GM18502 (cell line): ENCODE data around the gene SMIM14.
"Not testable (repeated sequence)": the region's sequence is repeated elsewhere in the genome, so short reads cannot be mapped to it uniquely, and the experiment has no call there.

Experiments used
- ATAC-seq: cut with Tn5 transposase; IDR thresholded peaks from one replicate; pipeline ENCODE4 v1.9.1; 2021; ENCODE audit warnings: mild to moderate bottlenecking; ENCODE audit not compliant: unreplicated experiment, poor library complexity

The SMIM14 gene

DNA sequence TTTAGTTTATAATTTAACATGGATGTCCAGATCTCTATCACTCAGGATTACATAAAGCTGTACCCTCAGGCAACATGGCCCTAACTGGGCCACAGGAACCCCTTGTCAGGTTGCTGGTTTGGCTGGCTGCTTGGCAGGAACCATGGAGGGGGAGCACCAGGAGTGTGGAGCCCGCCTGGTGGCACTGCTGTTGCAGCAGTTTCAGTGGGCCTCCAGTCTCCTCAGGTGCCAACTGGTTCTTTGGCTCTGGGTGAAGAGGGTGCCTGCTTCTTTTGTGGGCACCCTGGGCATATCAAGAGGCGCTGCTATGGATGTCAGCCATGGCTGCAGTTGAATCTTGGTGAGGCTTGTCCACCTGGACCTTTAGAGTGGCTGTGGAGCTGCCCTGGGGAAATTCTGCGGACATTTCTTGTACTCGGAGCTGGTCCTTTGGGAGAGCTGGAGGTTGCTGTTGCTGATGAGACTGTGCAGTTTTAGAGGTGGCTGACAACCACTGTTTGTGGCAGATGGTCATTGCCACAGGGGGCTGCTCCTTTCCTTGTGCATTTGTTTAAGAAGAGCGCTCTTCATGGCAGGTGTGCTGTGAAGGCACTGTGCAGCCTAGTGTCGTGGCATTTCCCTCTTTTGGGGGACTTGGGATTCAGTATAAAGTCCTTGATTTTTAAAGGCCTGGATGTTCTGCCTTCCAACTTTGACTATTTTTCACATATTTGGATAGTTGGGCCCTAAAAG is 10.3 kb upstream of the SMIM14 start:
- ATAC-seq: no peak

DNA sequence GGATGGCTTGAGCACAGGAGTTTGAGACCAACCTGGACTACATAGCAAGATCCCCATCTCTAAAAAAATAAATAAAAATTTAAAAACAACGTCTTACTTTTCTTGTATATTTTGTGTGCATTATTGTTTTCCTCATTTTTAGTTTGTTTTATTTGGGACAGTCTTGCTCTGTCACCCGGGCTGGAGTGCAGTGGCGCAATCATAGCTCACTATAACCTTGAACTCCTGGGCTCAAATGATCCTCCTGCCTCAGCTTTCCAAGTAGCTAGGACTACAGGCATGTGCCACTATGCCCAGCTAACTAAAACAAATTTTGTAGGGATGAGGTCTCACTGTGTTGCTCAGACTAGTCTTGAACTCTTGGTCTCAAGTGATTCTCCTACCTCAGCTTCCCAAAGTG is 9.5 kb upstream of the SMIM14 start:
- no peak for ATAC-seq

DNA sequence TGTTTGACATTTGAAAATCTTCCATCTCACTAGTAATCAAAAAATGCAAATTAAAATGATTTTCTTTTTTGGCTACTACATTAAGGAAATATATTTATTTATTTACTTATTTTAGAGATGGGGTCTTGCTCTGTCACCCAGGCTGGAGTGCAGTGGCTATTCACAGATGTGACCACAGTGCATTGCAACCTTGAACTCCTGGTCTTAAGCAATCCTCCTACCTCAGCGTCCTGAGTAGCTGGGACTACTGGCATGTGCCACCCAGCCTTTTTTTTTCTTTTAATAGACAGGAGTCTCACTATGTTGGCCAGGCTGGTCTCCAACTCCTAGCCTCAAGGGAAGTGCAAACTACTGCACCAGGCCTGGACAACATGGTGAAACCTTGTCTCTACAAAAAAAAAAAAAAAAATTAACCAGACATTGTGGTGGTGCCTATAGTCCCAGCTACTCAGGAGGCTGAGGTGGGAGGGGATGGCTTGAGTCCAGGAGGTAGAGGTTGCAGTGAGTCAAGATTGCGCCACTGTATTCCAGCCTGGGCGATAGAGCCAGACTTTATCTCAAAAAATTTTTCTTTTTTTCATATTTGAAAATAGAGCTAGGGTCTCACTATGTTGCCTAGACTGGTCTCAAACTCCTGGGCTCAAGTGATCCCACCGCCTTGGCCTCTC is 4.4 kb upstream of the SMIM14 start:
- ATAC-seq: no peak

- ATAC-seq: no peak
These were observed 2.8 kb upstream of the SMIM14 start for GRCh38 chr4:39641451-39641850.

- ATAC-seq: peak; percentile 11
These were observed 895 bp downstream of the SMIM14 start for GRCh38 chr4:39637586-39638353.

DNA sequence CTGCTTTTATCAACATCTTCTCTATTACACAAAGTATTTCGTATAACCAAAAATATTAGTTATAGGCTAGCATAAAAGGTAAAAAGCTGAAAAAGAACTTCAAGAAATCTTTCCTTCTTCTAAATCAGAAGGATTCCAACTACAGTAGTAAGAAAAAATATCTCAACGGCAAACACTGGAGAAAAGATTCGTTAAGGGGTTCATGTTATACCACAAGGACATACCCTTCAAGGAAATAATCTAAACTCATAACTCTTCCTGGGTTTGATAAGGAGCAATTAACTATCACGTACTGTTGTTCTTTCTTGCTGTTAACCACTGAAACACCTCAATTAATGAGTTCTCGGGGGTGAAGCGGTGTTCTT is 1.5 kb downstream of the SMIM14 start:
- ATAC-seq: no peak

DNA sequence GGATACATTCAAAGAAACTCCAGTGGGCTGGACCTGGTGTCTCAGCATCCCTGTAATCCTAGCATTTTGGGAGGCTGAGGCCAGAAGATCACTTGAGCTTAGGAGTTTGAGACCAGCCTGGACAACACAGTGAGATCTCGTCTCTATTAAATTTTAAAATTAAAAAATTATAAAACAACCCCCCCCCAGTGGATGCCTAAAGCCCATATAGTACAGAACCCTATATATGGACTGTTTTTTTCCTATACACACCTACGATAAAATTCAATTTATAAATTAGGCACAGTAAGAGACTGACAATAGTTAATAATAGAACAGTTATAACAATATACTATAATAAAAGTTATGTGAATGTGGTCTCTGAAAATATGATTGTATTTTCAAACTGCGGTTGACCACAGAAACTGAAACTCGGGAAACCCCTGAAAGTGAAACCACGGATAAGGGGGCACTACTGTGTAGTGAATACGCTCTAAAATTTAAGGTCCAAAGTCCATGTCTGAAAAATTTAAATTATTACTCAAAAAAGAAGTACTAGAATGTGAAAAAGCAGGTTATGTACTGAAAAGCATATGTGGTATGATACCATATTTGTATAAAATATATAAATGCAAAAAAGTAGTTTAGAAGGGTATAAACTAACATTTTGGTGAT is 2.0 kb downstream of the SMIM14 start:
- no peak for ATAC-seq

DNA sequence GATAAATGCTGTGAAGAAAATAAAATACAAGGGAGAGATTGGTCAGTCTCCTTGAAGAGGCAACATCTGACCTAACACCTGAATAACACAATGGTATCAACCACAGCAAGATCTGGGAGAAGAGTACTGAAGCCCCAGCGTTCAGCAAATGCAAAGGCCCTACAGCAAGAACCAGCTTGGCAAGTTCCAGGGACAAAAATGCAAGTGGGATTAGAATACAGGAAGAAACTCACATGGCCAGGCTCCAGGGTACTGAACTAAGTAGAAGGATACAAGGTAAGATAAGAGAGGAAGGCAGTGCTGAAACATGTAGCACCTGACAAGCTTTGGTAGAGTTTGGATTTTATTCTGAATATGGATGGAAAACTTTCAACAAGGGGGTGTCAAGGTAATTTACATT is 3.6 kb downstream of the SMIM14 start:
- ATAC-seq: no peak

GRCh38 chr4:39631700-39632079 is 7.0 kb downstream of the SMIM14 start:
- ATAC-seq: peak; percentile 75

- ATAC-seq: no peak
These were observed 11.3 kb downstream of the SMIM14 start for GRCh38 chr4:39627413-39627812.

- no peak for ATAC-seq
These were observed 11.8 kb downstream of the SMIM14 start for GRCh38 chr4:39626913-39627312.

DNA sequence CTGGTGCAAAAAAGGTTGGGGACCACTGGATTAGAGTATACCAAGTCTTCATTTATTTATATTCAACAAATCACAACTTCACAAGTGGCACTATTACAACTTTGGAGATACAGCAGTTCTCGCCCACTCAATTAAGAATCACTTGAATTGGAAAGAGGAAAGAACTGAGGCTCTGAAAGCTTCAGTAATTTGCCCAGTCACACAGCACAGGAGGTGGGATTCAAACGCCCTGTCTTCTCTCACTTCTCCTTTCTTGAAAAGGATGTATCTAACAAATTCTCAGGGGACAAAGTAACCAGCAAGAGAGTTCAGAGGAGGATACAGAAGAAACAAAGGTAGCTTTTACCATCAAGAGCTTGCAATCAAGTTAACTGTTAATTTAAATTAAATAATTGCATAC is 12.4 kb downstream of the SMIM14 start:
- ATAC-seq: peak; percentile 69

DNA sequence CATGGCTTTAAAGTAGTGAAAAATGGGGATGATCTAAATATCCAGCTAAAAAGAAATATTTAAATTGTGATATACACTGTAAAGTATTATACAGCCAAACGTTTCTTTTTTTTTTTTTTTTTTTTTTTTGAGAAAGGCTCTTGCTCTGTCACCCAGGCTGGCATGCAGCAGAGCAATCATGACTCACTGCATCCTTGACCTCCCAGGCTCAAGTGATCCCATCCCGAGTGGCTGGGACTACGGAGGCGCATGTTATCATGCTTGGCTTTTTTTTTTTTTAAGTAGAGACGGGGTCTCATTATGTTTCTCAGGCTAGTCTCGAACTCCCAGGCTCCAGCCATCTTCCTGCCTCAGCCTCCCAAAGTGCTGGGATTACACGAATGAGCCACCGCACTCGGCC is 17.1 kb downstream of the SMIM14 start:
- ATAC-seq: no peak

DNA sequence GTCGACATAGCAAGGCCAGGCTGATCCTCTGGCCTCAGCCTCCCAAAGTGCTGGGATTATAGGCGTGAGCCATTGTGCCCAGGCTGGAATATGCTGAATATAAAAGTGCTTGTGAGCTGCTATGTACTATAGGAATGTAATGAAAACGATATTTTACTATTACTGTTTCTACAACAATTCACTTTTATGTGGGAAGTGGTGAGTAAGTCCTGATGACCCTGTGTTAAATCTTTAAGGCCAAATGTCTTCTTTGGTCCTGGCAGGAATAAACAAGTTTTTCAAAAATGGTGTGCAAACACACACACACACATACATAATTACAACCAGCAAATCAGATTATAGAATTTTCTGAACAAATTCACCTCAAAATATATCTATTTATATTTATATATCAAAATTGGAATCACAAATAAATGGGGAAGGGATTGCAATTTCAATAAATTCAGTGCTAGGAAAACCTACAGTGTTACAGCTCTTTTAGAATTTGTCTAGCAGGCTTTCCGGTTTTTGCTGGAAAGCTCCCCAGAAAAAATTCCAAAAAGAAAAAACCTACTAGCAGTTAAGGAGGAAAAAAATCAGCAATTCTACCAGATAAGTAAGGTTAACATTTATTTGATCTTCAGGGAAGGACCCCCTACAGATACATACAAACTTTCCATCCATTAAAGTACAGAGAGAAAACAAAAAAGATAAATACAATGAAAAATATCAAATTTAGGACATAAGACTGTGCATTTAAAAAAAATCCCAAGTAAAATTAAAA is 17.9 kb downstream of the SMIM14 start:
- ATAC-seq: no peak

- no peak for ATAC-seq
These were observed 21.1 kb downstream of the SMIM14 start for GRCh38 chr4:39617534-39617933.

DNA sequence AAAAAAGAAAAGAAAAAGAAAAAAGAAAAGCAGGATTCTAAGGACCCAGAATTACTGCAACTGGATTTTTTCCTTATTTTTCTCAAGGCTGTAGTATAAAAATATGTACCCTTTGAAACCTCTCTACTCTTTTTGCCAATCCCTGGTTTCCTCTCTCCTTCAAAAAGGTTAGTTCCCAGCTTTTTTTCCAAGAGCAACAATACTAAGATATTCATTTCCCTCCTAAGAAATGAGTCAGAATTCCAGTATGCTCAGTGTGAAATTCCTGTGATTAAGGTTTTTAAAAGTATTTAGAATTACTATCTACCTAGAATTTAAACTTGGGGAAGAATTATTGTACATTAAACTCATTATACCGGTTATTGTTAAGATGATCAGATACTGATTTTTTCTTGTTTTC is 22.0 kb downstream of the SMIM14 start:
- no peak for ATAC-seq

GRCh38 chr4:39616112-39616511 is 22.6 kb downstream of the SMIM14 start:
- not testable (repeated sequence) for ATAC-seq

- ATAC-seq: no peak
These were observed 24.0 kb downstream of the SMIM14 start for GRCh38 chr4:39614487-39615162.

- ATAC-seq: peak; percentile 36
These were observed 25.5 kb downstream of the SMIM14 start for GRCh38 chr4:39613093-39613656.
